ENCODE data around the gene UBE2Q1.
"Not testable (repeated sequence)": the region's sequence is repeated elsewhere in the genome, so short reads cannot be mapped to it uniquely, and the experiment has no call there.

Gene UBE2Q1

DNA sequence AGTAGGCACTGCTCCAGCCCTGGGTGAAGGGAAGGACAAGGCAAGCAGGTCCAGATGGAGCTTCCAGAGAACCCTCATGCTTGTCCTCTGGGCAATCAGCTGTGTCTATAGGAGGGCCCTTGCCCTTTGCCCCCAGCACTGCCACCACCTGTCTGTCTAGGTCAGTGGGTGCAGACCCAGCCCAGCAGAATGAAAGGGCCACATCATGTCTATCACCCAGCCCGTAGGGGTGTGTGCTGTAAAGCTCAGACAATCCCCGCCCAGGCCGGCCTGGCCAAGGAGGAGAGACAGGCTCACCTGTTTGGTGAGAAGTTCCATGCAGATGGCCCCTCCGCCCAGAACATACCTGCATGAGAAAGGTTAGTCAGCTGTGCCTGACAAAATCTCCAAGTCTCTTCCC, 7.0 kb downstream of the UBE2Q1 start:
- DNase-seq (ENCODE audit: low read depth in 3 of 3): no peak

DNA sequence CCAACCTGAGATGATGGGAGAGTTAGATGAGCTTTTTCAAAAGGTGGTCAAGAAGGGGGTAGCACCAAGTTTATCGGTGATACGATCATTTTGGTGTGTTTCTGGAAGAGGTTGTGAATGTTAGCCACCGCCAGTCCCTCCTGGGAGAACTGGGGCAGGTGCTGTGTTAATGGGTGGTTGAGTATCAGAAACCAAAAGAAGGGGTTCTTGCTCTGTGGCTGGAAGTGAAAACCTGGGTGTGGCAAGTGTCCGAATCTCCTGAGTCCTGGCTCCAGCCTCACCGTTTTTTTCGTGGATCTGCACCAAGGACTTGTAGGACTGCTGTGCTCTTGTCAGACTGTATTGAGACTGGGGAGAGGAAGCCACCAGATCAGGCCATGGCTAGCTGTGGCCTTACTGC, 7.8 kb downstream of the UBE2Q1 start:
- DNase-seq (ENCODE audit: low read depth in 3 of 3): no peak

DNA sequence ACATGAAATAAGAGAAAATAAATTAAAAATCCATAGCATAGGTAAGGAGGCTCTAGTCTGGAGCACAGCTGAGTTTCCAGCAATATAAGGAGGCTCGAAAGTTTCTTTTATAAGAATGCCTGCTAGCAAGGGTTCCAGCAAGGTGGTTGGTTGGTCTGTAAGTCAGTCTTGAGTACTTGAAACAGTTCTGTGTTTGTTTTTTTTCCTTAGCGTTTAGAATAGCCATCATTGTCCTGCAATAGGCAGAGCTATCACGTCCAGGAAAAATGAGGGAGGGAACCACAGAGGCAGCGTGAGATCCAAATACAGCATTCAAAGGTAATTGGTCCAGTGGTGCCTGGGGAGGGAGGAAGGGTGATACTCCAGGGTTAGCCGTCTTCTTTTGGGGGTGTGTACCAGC, 8.4 kb downstream of the UBE2Q1 start:
- no peak for DNase-seq (ENCODE audit: low read depth in 3 of 3)

DNA sequence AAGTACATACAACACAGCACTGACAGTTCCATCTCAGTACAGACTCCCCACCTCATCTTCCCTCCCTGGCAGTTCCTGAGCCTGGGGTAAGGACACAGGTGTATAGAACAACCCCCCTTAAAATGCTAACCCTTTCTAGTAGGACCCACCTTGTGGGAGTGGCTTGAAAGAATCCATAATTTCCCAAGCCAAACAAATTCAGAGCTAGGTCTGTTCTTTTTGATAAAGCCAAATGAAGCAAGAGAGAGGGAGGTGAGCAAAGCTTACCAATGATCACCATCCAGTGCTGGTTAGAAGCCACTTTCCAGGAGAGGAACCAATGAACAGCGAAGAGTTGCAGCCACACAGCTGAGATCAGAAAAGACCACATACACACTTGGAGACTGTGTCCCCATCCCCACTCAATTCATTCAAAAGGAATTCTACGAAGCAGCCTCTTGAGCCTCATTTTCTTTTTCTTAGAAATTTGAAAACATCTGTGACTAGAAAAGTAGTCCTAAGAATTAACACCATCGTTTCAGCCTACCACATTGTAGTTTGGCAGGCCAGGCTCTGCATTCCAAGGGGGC, 9.2 kb downstream of the UBE2Q1 start:
- DNase-seq (ENCODE audit: low read depth in 3 of 3): no peak

DNA sequence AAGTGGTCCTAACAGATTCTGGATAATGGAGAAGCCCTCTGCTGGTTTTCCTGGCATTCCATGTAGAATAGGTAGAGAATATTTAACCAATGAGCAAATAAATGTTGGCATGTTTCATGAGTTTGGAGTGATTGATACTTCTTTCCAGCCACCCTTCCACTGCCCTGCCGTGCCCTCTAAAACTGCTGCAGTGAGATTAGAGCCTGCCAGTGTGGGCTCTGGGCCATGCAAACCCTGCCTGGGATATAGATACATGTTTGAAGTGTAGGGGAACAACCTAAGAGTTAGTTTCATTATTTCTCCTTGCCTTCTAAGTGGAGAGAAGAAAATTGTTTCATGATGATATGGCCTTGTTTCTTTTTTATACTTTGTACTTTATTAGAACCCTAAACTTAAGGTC, 10.4 kb downstream of the UBE2Q1 start:
- DNase-seq (ENCODE audit: low read depth in 3 of 3): no peak

DNA sequence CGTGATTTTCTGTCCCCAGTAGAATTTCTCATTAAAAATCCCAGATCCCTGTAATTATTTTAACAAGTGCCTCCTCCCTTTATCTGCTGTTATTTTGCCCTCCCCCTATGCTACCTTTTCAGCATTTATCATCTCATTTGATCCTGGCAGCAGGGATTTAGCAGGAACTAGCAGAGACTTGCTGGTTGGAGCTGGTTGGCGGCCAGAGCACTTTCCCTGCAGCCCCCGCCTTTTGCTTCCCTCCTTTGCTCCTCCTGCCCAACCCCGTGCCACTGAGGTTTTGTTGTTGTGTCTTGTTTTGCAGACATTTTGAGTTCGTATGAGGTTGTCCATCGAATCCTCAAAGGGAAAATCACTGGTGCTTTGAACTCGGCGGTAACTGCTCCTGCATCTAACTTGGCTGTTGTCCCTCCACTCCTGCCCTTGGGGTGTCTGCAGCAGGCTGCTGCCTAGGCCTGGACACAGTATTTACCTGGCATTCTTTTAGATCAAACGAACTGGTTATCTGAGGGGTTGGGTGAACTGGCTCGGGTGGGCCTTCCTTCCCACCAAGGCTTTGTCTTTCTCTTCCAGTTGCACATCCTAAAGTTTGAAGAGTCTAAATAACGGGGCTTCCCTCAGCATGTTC, 11.2 kb downstream of the UBE2Q1 start:
- DNase-seq (ENCODE audit: low read depth in 3 of 3): no peak

DNA sequence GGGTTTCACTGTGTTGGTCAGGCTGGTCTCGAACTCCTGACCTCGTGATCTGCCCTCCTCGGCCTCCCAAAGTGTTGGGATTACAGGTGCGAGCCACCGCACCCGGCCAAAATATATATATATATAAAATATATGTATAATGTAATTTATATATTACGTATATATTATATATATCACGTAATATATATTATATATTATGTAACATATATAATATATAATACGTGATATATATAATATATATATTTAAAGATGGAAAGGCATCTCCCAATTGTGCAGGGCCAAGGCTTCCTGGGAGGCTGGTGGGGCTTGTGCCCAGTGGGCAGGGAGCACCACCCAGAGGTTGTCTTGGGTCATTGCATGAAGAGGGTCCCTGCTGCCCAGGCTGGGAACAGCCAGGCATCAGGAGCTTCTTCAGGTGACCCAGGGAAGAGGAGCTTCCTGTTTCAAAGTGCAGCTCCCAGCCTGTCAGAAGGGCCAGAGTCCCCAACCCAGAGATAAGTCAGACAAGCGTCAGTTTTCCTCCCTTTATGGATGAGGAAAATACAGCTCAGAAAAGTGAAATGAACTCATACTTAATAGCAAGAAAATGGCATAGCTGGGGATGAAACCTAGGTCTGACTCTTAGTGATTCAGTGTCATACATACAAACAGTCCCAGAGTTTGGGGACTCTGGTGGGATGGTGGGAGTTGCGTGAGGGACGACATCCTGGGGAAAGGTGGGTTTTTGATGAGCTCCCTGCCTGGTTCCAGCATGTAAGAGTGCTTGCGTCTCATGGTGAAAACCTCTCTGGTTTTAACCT, 12.0 kb downstream of the UBE2Q1 start:
- DNase-seq (ENCODE audit: low read depth in 3 of 3): no peak

DNA sequence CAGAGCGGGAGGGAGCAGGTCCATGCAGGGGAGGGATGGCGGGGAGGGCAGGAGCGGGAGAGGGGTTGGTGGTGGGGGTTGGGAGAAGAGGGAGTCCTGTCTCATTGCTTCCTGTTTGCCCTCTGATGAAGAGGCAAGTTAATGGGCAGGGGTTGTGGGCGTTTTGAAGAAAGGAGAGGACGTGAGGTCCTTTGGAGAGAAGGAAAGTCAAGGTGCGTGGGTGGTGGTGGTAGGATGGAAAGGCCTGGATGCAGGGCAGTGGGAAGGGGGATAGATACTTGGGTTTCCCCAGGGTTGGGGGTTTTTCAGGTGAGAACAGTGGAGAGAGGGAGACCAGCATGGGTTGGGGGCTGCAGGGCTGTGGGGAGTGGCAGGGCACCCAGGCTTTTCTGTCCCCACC, 17.2 kb downstream of the UBE2Q1 start:
- DNase-seq (ENCODE audit: low read depth in 3 of 3): no peak

DNA sequence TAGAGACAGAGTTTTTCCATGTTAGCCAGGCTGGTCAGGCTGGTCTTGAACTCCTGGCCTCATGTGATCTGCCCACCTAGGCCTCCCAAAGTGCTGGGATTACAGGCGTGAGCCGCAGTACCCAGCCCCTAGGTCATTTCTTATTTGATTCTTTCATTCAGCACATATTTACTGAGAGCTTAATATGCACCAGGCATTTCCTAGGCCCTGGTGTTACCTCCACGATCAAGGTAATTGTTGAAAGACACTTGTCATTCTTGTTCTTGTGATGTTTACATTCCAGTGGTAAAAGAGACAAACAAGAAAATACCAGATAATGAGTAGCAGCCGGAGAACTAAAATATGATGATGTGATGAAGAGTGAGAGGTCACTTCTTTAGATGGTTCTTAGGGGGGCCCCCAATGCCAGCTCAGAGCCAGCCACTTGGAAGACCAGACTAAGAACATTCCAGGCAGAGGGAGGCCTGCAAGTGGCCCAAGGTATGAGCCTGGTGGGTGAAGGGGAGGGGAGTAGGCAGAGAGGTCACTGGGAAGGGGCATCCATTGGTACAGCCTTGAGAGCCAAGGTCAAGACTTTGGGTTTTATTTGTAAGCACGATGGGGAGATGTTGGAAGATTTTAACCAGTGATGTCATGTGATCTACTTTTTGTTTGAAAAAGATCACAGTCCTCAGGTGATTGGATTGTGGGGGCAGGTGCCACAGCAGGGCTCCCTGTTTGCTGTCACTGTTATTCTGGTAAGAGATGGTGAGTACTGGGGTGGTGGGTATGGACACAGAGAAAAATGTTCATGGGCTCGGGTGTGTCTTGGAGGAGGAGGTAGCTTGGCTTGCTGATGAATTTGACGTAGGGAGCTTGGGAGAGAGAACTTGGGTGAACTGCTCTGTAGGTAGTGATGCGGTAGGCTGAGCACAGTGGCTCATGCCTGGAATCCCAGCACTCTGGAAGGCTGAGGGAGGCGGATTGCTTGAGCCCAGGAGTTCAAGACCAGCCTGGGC, 18.7 kb downstream of the UBE2Q1 start:
- no peak for DNase-seq (ENCODE audit: low read depth in 3 of 3)

DNA sequence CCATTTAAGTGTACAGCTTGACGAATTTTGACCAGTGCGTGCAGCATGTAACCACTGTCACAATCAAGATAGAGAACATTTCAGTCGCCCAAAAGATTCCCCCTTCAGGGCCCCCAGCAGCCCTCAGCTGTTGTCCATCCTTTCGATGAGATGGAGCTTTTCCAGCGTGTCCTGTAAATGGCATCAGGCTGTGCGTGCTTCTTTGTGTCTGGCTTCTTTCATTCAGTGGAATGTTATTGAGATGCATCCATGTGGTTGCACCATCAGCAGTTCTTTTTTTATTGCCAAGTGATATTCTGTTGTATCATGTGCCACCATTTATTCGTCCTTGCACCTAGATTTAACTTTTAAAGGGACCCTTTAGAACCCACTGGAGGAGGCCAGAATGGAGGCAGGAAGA, 21.9 kb downstream of the UBE2Q1 start:
- no peak for DNase-seq (ENCODE audit: low read depth in 3 of 3)

DNA sequence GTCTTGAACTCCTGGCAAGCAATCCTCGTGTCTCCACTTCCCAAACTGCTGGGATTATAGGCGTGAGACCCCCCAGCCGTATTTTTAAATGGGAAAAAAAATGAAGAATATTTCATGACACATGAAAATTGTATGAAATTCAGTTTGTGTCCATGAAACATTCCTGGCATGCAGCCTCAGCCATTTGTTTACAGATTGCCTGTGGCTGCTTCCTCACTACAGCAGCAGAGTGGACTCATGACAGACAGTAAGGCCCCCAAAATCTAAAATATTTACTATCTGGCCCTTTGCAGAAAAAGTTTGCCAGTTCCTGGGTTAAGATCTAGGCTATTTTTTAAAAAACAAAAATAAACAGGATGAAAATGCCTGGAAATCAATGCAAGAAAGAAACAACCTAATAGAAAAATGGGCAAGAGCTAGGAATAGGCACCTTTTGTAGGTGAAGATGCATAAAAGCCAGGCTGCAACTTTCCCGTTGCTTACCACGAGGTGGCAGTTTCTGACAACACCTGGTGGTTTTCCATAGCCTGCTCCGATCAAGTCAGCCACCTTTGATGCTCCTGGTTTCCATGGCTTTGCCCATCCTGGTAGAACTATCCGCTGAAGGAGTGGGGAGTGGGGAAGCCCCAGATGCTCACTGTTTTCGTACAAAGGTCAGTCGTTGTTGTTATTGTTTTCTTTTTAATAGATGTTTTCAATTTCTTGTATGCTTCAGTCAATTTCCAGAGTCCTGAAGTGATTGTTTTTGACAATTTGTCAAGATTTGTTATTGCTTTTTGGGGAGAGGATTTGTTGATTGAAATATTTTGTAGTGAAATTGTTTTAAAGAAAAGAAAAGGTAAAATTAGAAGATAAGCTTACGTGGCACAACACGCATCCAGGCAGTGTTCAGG, 24.3 kb downstream of the UBE2Q1 start:
- no peak for DNase-seq (ENCODE audit: low read depth in 3 of 3)

DNA sequence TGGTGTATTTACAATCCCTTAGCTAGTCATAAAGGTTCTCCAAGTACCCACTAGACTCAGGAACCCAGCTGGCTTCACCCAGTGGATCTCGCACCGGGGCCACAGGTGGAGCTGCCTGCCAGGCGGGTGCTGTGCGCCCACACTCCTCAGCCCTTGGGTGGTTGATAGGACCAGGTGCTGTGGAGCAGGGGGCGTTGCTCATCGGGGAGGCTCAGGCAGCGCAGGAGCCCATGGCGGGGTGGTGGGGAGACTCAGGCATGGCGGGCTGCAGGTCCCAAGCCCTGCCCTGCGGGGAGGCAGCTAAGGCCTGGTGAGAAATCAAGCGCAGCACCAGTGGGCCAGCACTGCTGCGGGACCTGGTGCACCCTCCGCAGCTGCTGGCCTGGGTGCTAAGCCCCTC, 26.5 kb downstream of the UBE2Q1 start:
- DNase-seq (ENCODE audit: low read depth in 3 of 3): not testable (repeated sequence)

DNA sequence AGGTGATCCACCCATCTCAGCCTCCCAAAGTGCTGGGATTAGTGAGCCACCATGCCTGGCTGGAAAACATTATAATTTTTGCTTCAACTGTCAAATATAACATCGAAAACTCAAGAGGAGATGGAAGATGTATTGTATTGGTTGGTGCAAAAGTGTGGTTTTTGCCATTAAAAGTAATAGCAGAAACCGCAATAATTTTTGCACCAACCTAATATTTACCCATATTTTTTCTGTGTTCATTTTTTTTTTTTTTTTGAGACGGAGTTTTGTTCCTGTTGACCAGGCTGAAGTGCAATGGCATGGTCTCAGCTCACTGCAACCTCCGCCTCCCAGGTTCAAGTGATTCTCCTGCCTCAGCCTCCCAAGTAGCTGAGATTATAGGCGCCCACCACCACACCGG, 29.2 kb downstream of the UBE2Q1 start:
- no peak for DNase-seq (ENCODE audit: low read depth in 3 of 3)

DNA sequence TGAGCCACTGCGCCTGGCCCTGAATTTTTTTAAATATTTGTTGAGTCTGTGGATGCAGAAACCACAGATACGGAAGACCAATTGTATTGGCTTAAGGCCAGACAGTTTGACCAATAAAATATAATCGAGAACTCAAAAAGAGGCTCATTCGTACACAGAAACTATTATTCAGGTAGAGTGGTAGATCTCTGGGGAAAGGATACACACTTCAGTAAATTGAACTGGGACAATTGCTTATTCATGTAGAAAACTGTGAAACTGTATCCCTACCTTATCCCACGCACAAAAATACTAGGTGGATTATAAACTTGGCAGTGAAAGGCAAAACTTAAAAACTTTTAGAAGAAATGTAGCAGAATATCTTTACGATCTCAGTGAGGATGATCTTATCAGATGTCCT, 31.3 kb downstream of the UBE2Q1 start:
- no peak for DNase-seq (ENCODE audit: low read depth in 3 of 3)

DNA sequence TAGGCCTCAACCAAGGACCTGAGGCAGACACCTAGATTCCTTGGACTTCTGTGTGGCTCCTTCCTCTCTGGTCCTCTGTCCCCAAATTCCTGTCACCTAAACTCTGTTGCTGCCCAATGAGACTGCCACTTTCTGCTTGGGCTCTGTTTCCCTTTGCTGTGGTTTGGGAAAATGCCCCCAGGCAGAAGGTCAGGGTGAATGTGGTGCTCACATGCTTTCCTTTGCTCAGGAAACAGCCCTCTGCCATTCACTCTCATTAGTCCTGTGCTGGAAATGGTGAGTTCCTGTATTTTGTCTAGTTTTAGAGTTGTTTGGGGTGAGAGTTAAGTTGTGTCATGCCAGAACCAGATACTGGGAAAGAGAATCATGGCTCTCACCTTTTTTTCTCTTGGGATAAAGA, 33.6 kb downstream of the UBE2Q1 start:
- DNase-seq (ENCODE audit: low read depth in 3 of 3): no peak

DNA sequence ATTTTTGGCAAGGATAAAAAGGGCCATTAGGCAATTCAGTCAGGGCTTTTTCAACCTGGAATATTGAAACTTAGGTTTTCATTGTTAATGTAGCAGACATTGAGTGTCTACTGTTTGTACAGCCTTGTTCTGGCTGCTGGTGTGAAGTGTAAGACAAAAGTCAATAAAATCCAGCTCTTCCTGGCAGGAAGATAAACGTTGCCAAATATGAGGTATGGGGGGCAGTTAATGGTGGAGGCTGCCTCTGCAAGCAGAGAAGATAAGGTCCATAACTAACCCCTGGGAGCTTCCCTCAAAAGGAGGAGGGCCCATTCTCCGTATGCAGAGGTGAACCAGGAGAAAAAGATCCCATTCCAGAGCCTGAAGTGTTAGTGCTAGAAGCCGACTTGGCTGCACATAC, 36.8 kb downstream of the UBE2Q1 start:
- DNase-seq (ENCODE audit: low read depth in 3 of 3): no peak

DNA sequence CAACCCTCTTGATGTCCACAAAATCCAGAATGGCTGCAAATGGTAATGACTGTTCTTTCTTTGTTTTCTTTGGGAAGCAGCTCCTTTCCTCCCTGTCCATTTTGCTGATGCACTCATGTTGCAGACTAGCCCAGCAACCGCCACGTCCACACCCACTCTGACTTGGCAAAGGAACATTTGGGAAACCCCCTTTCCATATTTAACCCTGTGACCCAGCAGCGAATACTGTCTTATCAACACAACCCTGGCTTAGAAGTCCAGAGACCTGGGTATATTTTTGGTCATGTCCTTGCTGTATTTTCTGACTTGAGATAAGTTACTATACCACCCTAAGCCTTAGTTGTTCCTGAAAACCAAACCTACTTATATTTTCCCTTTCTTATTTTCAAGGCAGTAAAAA, 38.1 kb downstream of the UBE2Q1 start:
- no peak for DNase-seq (ENCODE audit: low read depth in 3 of 3)

DNA sequence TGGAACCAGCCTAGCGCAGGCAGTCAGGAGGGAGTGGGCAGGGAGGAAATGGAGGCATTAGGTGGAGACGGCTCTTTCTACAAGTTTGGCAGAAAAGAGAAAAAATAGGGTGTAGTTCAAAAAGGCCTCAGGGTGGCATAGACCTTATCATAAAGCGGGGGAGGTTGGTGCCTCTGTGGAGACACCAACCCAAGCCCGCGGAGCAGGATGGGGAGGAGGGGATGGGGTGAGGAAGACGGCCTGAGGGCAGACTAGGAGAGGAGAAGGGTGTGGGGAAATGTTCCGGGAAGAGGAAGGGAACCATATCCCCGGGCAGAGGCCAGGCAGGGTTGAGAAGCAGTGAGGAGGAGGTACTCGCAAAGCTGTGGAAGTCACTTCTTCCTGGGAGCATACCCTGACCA, 38.9 kb downstream of the UBE2Q1 start:
- DNase-seq (ENCODE audit: low read depth in 3 of 3): no peak

DNA sequence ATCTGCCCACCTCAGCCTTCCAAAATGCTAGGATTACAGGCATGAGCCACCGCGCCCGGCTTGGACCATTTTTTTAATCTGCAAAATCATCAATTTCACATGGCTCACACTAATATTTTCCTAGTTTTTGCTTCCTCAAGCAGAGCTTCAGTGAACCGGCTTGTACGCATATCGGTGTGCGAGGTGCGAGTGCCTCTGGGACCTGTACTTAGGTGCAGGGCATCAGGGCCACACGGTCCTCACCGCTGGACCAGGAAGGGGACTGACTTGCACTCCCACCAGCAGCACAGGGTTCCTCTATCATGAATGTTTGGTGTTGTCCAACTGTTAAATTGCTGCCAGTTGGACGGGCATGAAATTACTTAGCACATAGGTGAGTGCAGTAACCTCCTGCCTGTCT, 40.8 kb downstream of the UBE2Q1 start:
- no peak for DNase-seq (ENCODE audit: low read depth in 3 of 3)

DNA sequence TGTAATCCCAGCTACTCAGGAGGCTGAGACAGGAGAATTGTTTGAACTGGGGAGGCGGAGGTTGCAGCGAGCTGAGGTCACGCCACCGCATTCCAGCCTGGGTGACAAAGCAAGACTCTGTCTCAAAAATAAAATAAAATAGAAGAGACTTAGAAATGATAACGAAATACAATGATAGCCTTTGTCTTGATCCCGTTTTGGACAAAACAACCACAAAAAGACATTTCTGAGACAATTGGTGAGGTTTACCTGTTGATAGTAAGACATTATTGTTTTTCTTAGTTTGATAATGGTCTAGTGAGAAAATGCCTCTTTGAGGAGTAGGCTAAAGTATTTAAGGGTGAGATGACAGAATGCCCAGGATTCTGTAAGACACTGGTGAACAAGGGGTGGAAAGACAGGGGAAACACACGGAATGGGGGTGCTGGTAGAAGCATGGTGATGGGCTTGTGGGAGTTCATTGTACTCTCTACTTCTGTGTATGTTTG, 44.4 kb downstream of the UBE2Q1 start:
- no peak for DNase-seq (ENCODE audit: low read depth in 3 of 3)

DNA sequence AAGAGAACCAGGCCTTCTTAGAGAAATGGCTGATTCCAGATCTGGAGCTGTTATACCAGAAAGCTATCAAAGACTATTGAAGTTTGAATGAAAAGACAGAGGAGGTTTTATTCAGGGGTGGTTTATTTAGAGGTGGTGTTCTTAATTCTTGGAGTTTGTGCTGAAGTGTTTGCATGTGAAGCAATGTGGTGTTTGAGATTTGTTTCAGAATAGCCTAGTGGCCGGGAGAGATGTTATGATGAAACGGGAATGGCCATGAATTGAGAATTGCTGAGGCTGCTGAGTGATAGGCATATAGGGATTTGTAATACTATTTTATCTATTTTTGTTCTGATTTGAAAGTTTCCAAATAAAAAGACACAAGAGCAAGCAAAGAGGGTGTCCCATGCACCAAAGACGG, 45.7 kb downstream of the UBE2Q1 start:
- no peak for DNase-seq (ENCODE audit: low read depth in 3 of 3)

All from stimulated activated CD4-positive, alpha-beta T cell treated with anti-CD3 and anti-CD28 coated beads, TNF-alpha, amount 100 ng/mL, for 4 hours (primary cell).